Stimulated activated naive CD4-positive, alpha-beta T cell (primary cell): ENCODE measurements around the gene GLG1.
"Not testable (repeated sequence)": the region's sequence is repeated elsewhere in the genome, so short reads cannot be mapped to it uniquely, and the experiment has no call there.

Source experiments
- DNase-seq, 6 experiments: peaks; one replicate each; lab custom pipeline; 2025; lab: John Stamatoyannopoulos, UW

The GLG1 gene

DNA sequence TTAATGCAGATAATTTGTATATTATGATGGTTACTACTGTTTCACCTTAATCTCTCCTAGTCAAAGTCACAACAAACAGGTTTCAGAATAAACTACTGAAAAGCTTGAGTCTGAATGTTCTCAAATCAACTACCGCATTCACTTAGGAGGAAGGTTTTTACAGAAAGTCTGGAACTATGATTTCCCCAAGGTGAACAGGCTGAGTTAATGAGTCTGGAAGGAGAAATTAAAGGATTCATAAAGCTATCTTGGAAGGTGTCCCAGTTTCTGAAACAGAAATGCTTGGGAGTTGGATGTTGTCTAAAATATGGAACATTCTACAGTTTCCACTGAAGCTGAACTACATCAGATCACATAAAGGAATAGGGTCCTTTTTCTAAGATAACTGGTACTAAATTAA, 69.2 kb downstream of the GLG1 start:
- not testable (repeated sequence) for DNase-seq

- DNase-seq: not testable (repeated sequence)
These were observed 72.3 kb downstream of the GLG1 start for GRCh38 chr16:74534650-74535049.

DNA sequence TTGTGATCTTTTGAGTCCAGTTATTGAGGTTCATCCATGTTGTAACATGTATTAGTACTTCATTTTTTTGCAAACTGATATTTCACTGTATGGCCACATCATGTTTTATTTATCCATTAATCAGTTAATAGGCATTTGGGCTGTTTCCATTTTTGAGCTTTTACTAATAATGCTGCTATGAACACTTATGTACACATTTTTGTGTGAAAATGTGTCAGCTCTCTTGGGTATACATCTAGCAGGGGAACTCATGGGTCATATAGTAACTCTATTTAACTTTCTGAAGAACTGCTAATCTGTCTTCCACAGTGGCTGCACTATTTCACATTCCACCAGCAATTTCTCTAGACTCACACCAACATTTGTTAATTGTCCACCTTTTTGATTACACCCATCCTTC, 82.0 kb downstream of the GLG1 start:
- no peak for DNase-seq

DNA sequence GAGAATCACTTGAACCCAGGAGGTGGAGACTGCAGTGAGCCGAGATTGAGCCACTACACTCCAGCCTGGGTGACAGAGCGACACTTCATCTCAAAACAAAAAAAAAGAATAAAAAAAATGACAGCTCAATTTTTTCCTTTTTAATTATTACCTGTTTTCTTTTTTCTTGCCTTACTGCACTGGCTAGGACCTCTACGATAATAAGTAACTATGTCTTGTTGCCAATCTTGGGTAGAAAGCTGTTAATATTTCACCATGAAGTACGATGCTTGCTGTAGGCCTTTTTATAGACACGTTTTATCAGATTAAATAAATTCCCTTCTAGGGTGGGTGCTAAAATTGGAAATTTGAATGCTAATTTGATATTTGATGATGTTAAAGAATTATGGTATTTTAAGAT, 82.8 kb downstream of the GLG1 start:
- no peak for DNase-seq

DNA sequence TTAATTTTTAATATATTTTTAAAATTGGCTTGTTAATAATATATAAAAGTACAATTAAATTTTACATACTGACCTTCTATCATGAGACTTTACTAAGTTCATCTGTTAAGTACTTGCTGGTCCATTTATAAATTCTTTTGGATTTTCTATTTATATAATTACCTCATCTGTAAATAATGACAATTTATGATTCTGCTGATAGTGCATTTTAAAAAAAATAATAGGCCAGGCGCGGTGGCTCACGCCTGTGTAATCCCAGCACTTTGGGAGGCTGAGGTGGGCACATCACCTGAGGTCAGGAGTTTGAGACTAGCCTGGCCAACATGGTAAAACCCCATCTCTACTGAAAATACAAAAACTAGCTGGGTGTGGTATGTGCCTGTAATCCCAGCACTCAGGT, 83.2 kb downstream of the GLG1 start:
- DNase-seq: not testable (repeated sequence)

DNA sequence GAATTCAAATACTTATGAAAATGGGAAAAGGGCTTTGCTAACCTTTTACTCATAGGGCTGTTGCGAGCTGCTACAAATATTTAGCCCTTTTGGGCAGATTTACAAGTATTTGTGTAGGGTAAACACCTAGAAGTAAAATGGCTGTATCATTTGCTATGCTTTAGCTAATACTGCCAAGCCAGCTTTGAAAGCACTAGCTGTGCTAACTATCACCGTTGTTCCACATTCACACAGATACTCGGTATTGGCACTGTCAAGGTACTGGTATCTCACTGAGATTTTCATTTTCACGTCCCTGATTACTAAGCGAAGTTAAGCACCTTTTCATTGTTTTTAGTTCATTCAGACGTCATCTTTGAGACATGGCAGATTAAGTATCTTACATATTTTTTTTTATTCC, 84.8 kb downstream of the GLG1 start:
- no peak for DNase-seq

- DNase-seq: no peak
These were observed 85.2 kb downstream of the GLG1 start for GRCh38 chr16:74521691-74522090.

- DNase-seq: not testable (repeated sequence)
These were observed 88.0 kb downstream of the GLG1 start for GRCh38 chr16:74518934-74519333.

GRCh38 chr16:74511961-74512360, 95.0 kb downstream of the GLG1 start:
- no peak for DNase-seq

DNA sequence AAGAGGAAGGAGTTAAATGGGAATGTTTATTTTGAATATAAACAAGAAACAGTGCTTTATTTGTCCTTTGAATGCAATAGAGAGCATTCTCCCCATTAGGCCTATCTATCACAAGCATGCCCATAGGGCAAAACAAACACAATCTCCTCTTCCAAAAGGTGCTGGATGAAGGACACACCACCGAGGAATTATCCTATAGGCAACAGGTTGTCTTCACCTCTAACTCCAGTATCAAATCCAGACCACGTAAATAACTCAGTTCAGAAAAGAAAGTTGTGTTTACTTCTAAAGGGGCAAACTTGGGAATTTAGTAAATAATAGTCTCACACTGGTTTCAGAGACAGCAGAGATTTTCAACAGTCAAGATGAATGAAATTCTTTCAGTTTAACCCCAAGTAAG, 101.9 kb downstream of the GLG1 start:
- DNase-seq: no peak

- no peak for DNase-seq
These were observed 103.5 kb downstream of the GLG1 start for GRCh38 chr16:74503412-74503811.

GRCh38 chr16:74501484-74502478, 105.1 kb downstream of the GLG1 start:
- DNase-seq: no peak

DNA sequence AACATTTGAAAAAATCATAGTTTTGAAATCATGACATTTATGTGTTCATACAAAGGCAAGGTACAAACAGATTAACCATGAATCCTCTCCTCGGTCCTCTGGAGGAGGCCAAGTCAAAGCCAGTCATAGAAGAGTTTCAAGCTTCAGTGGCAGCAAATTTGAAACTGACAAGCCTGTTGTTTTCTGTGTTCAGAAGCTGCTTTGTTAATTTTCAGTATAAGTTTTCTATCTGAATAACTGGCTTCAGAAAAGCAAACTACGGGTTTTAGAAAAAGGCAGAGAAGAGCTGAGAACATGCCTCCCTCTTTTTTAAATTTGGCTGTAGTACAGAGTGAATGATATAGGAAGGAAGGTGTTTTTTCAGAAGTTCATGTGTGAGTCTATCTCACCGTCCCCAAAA, 106.0 kb downstream of the GLG1 start:
- DNase-seq: no peak

GRCh38 chr16:74499114-74499513, 107.8 kb downstream of the GLG1 start:
- DNase-seq: no peak

GRCh38 chr16:74497761-74498160, 109.2 kb downstream of the GLG1 start:
- DNase-seq: no peak

- no peak for DNase-seq
These were observed 110.9 kb downstream of the GLG1 start for GRCh38 chr16:74496054-74496453.

- DNase-seq: no peak
These were observed 113.9 kb downstream of the GLG1 start for GRCh38 chr16:74492976-74493375.

DNA sequence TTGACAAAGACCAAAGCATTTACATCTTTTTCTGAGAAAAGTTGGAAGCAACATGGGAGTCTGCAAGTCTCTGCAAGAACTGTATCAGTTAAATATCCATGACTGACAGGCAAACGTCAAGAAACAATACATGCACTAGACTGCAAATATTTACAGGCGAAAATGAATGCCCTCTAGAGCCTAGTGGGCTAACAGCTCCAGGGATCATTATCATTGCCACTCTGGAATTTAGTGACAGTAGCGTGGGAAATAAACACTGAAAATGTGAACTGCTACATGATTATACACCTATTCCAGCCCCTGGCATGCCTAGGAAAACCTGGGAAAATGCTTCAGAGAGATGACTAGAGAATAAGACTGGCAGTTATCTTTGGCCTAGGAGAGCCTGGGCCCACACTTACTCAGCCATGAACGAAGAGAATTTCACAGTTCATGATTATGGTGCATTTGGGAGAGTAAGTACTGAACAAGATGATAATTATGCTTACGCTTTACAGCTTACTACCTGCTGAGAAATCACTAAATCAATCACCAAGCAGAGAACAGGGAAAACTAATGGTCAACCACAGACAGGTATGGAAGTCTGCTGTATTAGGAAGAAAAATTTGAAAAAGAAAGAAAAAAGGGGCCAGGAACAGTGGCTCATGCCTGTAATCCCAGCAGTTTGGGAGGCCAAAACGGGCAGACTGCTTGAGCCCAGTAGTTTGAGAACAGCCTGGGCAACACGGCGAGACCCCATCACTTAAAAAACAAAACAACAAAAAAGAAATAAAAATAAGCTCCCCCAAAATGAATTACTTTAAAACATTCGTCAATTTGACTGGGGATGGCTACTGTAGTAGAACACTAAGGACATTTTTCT, 119.0 kb downstream of the GLG1 start:
- DNase-seq: no peak

DNA sequence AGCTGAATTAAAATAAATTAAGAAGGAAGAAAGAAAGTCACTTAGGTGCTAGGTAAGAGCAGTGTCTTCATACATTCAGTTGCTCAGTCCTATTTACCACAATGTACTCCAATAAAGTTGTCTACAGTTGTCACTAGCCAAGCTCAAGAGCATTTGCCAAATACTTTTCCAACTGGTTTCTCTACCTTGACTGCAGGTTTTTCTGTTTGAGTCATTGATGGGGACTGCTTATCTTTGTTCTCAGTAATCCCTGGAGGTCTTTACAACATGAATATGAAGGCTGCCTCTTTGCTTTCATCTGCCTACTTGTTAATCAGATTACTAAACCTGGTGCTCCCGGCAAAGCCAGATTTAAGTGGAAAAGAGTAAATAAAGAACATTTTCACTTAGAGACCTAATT, 121.0 kb downstream of the GLG1 start:
- DNase-seq: no peak

DNA sequence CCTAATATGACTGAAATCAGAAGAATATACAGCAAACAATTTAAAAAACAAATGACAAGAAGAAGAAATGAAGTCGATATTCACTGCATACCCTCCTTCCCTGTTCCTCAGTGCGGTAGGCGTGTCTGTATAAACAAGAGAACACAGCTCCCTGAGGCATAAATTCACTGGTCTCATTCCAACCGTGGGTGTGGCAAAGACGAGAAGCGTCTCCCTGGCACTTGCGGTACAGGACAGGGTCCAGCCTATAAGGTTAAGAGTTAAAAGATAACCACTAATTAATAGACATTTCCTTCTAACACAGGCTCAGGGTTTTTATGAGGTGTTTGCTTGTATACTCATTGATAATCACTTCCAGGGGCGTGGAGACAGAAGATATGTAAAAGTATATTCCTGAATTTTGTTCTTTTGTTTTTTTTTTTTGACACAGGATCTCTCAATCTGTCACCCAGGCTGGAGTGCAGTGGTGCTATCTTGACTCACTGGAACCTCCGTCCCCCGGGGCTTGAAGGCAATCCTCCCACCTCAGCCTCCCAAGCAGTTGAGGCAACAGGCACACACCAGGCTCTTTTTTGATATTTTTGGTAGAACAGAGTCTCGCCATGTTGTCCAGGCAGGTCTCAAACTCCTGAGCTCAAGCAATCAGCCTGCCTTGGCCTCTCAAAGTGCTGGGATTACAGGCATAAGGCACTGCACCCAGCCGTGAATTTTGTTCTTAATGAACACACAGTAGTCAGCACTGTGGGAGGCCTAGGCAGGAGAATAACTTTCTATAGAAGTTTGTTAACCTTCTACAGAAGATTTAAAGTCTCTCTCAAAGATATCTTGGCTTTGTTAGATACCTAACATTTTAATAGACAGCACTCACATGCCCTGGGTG, 126.5 kb downstream of the GLG1 start:
- no peak for DNase-seq

DNA sequence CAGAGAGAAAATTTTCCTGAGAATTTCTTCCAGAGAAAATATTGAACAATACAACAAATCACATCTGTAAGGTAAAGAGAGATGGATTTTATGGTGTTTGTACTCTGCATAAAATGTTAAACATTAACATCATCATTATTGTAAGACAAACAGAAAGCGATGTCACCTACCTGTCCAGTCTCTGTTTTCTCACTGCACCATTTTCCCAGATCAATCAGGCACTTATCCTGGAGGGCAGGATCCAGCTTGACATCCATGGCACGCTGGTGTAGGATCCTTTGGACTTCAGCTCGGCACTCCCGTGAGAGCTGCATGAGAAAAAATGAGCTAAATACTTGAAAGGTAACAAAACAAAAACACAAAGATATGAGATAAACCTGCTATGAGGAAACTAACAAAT, 129.7 kb downstream of the GLG1 start:
- DNase-seq: no peak

- no peak for DNase-seq
These were observed 132.5 kb downstream of the GLG1 start for GRCh38 chr16:74474416-74474815.
